ENCODE data around the gene SPCS1.
"Not testable (repeated sequence)": the region's sequence is repeated elsewhere in the genome, so short reads cannot be mapped to it uniquely, and the experiment has no call there.

Gene SPCS1

GRCh38 chr3:52705688-52706686 lies at the start of gene SPCS1, which contains the start of gene GLT8D1:
SPCS1 (plus strand) TSS chr3:52706106; CDS start chr3:52706247, 141 bp downstream.
GLT8D1 (minus strand) TSS chr3:52705791; CDS start chr3:52700460, 5,331 bp downstream.
- peak within 1 kb of the TSS; percentile 99 for H3K4me3 ChIP-seq (ENCODE audit: low read depth, low read length)

GRCh38 chr3:52660046-52660445 lies 45.9 kb upstream of the SPCS1 start:
- no peak overlapping the region for H3K4me3 ChIP-seq (ENCODE audit: low read depth, low read length)
- no peak for TF ChIP-seq CTCF (IDR thresholded peaks at IDR 0.05; ENCODE audit: borderline replicate concordance, insufficient read depth, low read depth, low read length)

More at GRCh38 chr3:52705688-52706686, at the start of gene SPCS1, which contains the start of gene GLT8D1:
- no peak for TF ChIP-seq CTCF (IDR thresholded peaks at IDR 0.05; ENCODE audit: borderline replicate concordance, insufficient read depth, low read depth, low read length)

- TF ChIP-seq CTCF (IDR thresholded peaks at IDR 0.05; ENCODE audit: borderline replicate concordance, insufficient read depth, low read depth, low read length): no peak
- no peak overlapping the region for H3K4me3 ChIP-seq (ENCODE audit: low read depth, low read length)
Measured at GRCh38 chr3:52663098-52663497, 42.8 kb upstream of the SPCS1 start.

GRCh38 chr3:52670621-52671521 lies 35.0 kb upstream of the SPCS1 start:
- TF ChIP-seq CTCF (IDR thresholded peaks at IDR 0.05; ENCODE audit: borderline replicate concordance, insufficient read depth, low read depth, low read length): no peak
- H3K4me3 ChIP-seq (ENCODE audit: low read depth, low read length): no peak overlapping the region

- no peak for TF ChIP-seq CTCF (IDR thresholded peaks at IDR 0.05; ENCODE audit: borderline replicate concordance, insufficient read depth, low read depth, low read length)
- H3K4me3 ChIP-seq (ENCODE audit: low read depth, low read length): no peak overlapping the region
Measured at GRCh38 chr3:52671676-52672075, 34.2 kb upstream of the SPCS1 start.

GRCh38 chr3:52676201-52676600 lies 29.7 kb upstream of the SPCS1 start:
- H3K4me3 ChIP-seq (ENCODE audit: low read depth, low read length): not testable (repeated sequence)
